Measurements from ENCODE around the gene BIRC5. TPM values are rescaled to one million over a fixed set of nuclear protein-coding genes. Genes with fewer than 3 reads are reported as not detected.
"Not testable (repeated sequence)": the region's sequence is repeated elsewhere in the genome, so short reads cannot be mapped to it uniquely, and the experiment has no call there.

Gene BIRC5
- total RNA-seq, 1 donor from 2014 or later, result 12.3 TPM

GRCh38 chr17:78168903-78169793, 44.9 kb upstream of the BIRC5 start:
- TF ChIP-seq, protein P1, sequence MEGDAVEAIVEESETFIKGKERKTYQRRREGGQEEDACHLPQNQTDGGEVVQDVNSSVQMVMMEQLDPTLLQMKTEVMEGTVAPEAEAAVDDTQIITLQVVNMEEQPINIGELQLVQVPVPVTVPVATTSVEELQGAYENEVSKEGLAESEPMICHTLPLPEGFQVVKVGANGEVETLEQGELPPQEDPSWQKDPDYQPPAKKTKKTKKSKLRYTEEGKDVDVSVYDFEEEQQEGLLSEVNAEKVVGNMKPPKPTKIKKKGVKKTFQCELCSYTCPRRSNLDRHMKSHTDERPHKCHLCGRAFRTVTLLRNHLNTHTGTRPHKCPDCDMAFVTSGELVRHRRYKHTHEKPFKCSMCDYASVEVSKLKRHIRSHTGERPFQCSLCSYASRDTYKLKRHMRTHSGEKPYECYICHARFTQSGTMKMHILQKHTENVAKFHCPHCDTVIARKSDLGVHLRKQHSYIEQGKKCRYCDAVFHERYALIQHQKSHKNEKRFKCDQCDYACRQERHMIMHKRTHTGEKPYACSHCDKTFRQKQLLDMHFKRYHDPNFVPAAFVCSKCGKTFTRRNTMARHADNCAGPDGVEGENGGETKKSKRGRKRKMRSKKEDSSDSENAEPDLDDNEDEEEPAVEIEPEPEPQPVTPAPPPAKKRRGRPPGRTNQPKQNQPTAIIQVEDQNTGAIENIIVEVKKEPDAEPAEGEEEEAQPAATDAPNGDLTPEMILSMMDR (IDR thresholded peaks at IDR 0.05), result no peak
- Mint-ChIP-seq H3K36me3 (ENCODE audit: unreplicated experiment) (peaks cover 3% of the 10 kb centered on the region), H3K27ac (ENCODE audit: unreplicated experiment) (no peak overlapping the region), H3K27me3 (ENCODE audit: unreplicated experiment) (no peaks in the 10 kb centered on the region), H3K4me1 (ENCODE audit: unreplicated experiment) (peaks cover 27% of the 10 kb centered on the region), H3K9me3 (ENCODE audit: unreplicated experiment) (no peaks in the 10 kb centered on the region), H3K4me3 (ENCODE audit: unreplicated experiment) (peak overlapping the region; percentile 74)
- DNase-seq (ENCODE audit: extremely low spot score, unreplicated experiment), result no peak

- Mint-ChIP-seq H3K4me3 (ENCODE audit: unreplicated experiment) (no peak overlapping the region), H3K27ac (ENCODE audit: unreplicated experiment) (no peak overlapping the region)
- no peak for DNase-seq (ENCODE audit: extremely low spot score, unreplicated experiment)
Observed at GRCh38 chr17:78170692-78171590, 43.1 kb upstream of the BIRC5 start.

DNA sequence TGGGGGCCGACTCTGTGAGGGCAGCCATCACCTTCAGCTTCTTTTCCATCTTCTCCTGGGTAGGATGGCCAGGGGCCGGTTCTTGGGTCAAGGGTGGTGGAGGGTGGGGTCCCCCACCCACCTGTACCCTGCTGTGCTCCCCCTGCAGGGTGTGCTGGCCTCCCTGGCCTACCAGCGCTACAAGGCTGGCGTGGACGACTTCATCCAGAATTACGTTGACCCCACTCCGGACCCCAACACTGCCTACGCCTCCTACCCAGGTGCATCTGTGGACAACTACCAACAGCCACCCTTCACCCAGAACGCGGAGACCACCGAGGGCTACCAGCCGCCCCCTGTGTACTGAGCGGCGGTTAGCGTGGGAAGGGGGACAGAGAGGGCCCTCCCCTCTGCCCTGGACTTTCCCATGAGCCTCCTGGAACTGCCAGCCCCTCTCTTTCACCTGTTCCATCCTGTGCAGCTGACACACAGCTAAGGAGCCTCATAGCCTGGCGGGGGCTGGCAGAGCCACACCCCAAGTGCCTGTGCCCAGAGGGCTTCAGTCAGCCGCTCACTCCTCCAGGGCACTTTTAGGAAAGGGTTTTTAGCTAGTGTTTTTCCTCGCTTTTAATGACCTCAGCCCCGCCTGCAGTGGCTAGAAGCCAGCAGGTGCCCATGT, 42.3 kb upstream of the BIRC5 start:
- H3K36me3 Mint-ChIP-seq (ENCODE audit: unreplicated experiment); H3K27me3 Mint-ChIP-seq (ENCODE audit: unreplicated experiment); H3K27ac Mint-ChIP-seq (ENCODE audit: unreplicated experiment); H3K4me3 Mint-ChIP-seq (ENCODE audit: unreplicated experiment); DNase-seq (ENCODE audit: extremely low spot score, unreplicated experiment); H3K9me3 Mint-ChIP-seq (ENCODE audit: unreplicated experiment): not testable (repeated sequence)
- H3K4me1 Mint-ChIP-seq (ENCODE audit: unreplicated experiment), result peaks cover 29% of the 10 kb centered on the region

More at GRCh38 chr17:78170692-78171590, 43.1 kb upstream of the BIRC5 start:
- no peaks in the 10 kb centered on the region for H3K9me3 Mint-ChIP-seq (ENCODE audit: unreplicated experiment)
- peaks cover 3% of the 10 kb centered on the region for H3K36me3 Mint-ChIP-seq (ENCODE audit: unreplicated experiment)
- H3K4me1 Mint-ChIP-seq (ENCODE audit: unreplicated experiment), result peaks cover 27% of the 10 kb centered on the region
- TF ChIP-seq, protein P1 (IDR thresholded peaks at IDR 0.05), result no peak
- H3K27me3 Mint-ChIP-seq (ENCODE audit: unreplicated experiment), result no peaks in the 10 kb centered on the region

DNA sequence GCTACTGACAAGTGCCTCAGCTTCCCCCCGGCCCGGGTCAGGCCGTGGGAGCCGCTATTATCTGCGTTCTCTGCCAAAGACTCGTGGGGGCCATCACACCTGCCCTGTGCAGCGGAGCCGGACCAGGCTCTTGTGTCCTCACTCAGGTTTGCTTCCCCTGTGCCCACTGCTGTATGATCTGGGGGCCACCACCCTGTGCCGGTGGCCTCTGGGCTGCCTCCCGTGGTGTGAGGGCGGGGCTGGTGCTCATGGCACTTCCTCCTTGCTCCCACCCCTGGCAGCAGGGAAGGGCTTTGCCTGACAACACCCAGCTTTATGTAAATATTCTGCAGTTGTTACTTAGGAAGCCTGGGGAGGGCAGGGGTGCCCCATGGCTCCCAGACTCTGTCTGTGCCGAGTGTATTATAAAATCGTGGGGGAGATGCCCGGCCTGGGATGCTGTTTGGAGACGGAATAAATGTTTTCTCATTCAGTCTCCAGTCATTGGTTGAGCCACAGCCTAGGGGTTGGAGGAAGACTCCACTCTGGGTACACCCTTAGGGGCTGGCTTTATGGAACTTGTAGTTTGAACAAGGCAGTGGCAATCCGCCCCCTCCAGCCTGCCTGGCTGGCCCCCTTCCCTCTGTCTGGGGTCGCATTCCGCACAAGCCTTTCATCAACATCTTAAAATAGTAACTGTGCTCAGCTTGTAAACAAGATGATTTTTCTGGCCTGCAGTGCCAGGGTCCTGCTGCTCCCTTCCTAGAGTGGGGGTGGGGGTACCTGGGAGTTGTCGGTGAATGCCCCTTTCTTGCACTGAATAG, 41.6 kb upstream of the BIRC5 start:
- no peak for DNase-seq (ENCODE audit: extremely low spot score, unreplicated experiment)
- Mint-ChIP-seq H3K4me3 (ENCODE audit: unreplicated experiment) (no peak overlapping the region), H3K4me1 (ENCODE audit: unreplicated experiment) (peaks cover 31% of the 10 kb centered on the region), H3K27ac (ENCODE audit: unreplicated experiment) (peak overlapping the region; percentile 71), H3K36me3 (ENCODE audit: unreplicated experiment) (peaks cover 3% of the 10 kb centered on the region), H3K9me3 (ENCODE audit: unreplicated experiment) (no peaks in the 10 kb centered on the region), H3K27me3 (ENCODE audit: unreplicated experiment) (no peaks in the 10 kb centered on the region)
- TF ChIP-seq, protein P1 (IDR thresholded peaks at IDR 0.05), result no peak
